ENCODE data around the gene TMEM106B. TPM values are rescaled to one million over a fixed set of nuclear protein-coding genes. Genes with fewer than 3 reads are reported as not detected.
"Not testable (repeated sequence)": the region's sequence is repeated elsewhere in the genome, so short reads cannot be mapped to it uniquely, and the experiment has no call there.

The TMEM106B gene
- total and polyA plus RNA-seq, 2 donors from 2014 or later, result 21.1 to 50.2 TPM

DNA sequence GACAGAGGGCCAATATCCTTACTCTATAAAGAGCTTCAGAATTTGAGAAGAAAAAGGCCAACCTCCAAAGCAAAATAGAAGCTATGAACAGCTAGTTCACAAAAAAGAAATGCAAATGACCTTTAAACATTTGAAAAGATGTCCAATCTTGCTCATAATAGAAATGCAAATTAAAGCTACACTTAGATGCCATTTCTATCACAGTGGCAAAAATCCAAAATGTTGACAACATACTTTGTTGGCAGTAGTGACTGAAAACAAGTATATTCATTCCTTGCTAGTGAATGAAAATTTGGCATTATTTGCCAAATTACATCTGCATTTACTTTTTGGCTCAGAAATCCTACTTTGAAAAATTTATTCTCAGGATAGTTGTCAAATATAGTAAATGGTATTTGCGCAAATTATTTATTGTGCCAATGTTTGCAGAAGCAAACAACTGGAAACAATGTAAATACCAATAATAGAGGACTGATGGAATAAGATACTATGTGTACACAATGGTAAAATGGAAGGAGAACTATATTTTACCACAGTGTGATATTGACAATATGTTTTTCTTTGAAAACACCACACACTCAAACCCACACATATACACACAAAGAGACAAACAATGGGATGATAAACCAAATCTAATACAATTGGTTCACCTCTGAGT lies 9.4 kb downstream of the TMEM106B start:
- intact Hi-C loops (cut with DNase I), result no loop called here
- DNase-seq (no peak), FAIRE-seq (no peak)
- H3K27me3 ChIP-seq (ENCODE audit: control insufficient read depth, insufficient read depth, low read length), result no peaks in the 10 kb centered on the region
- no peak overlapping the region for H3K4me3 ChIP-seq (ENCODE audit: low read length in 3 of 3)
- H3K9ac ChIP-seq (ENCODE audit: low read length in 3 of 3), result no peak overlapping the region
- peaks cover 9 to 29% (median 14%) of the 10 kb centered on the region in 3 donors for H3K36me3 ChIP-seq (ENCODE audit: control insufficient read depth in 2 of 3, insufficient read depth in 3 of 3, low read length in 3 of 3)
- no peak overlapping the region for H3K27ac ChIP-seq (ENCODE audit: low read depth in 2 of 2, low read length in 2 of 2)
- no peaks in the 10 kb centered on the region for H3K4me1 ChIP-seq (ENCODE audit: control insufficient read depth in 2 of 3, insufficient read depth in 2 of 3, low read depth in 1 of 3, low read length in 3 of 3)
- H3K9me3 ChIP-seq (ENCODE audit: control insufficient read depth in 2 of 3, insufficient read depth in 1 of 3, low read length in 3 of 3), result no peaks in the 10 kb centered on the region
- TF ChIP-seq, protein P1, sequence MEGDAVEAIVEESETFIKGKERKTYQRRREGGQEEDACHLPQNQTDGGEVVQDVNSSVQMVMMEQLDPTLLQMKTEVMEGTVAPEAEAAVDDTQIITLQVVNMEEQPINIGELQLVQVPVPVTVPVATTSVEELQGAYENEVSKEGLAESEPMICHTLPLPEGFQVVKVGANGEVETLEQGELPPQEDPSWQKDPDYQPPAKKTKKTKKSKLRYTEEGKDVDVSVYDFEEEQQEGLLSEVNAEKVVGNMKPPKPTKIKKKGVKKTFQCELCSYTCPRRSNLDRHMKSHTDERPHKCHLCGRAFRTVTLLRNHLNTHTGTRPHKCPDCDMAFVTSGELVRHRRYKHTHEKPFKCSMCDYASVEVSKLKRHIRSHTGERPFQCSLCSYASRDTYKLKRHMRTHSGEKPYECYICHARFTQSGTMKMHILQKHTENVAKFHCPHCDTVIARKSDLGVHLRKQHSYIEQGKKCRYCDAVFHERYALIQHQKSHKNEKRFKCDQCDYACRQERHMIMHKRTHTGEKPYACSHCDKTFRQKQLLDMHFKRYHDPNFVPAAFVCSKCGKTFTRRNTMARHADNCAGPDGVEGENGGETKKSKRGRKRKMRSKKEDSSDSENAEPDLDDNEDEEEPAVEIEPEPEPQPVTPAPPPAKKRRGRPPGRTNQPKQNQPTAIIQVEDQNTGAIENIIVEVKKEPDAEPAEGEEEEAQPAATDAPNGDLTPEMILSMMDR (IDR thresholded peaks at IDR 0.05; ENCODE audit: borderline replicate concordance, extremely low read depth, insufficient read depth), result no peak

DNA sequence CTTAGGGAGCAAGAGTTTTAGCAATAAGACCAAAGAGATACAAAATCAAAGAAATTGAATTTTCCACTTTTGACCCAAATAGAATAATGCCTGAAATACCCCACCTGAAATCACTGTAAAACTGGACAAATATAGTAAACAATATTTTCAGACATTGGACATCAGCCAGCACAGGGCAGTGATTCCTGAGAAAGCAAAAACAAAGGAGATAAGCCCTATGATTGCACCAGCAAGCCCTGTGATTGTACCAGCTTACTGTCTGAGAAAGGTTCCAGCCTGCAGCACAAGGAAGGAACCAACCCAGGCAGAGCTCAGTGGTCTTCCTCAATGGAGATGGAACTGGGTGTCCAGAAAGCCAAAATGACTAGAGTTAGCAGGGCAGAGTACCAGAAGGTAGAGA lies 10.3 kb downstream of the TMEM106B start:
- no peak for FAIRE-seq
- no peaks in the 10 kb centered on the region for H3K4me1 ChIP-seq (ENCODE audit: control insufficient read depth in 2 of 3, insufficient read depth in 2 of 3, low read depth in 1 of 3, low read length in 3 of 3)

DNA sequence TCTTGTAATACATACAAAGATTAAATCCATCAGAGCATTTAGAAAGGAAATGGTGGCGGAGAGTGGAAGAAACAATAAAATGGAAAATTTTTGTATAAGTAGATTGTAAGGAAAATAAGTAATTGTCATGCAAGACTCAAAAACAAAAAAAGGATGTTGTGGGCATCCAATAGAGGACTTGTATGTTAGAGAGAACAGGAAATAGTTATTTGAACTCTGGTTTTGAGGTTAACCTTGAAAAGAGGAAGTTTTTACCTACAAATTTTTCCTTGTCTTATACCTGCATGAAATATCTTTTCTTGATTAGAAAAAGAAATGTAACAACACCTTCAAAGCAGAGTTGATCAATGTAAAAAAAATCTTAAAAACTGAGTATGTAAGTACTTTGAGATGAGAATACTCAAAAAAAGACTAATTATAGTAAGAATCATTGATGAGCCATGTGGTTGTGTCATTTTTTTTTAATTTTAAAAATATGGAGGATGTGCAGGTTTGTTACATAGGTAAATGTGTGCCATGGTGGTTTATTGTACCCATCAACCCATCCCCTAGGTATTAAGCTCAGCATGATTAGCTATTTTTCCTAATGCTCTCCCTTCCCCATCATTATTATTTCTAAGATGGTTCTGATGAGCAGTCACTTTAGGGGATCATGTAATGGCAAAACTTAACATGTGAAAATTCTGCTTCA lies 11.9 kb downstream of the TMEM106B start:
- TF ChIP-seq, protein P1 (IDR thresholded peaks at IDR 0.05; ENCODE audit: borderline replicate concordance, extremely low read depth, insufficient read depth), result no peak
- Histone ChIP-seq H3K9me3 (ENCODE audit: control insufficient read depth in 2 of 3, insufficient read depth in 1 of 3, low read length in 3 of 3) (no peaks in the 10 kb centered on the region), H3K4me1 (ENCODE audit: control insufficient read depth in 2 of 3, insufficient read depth in 2 of 3, low read depth in 1 of 3, low read length in 3 of 3) (no peaks in the 10 kb centered on the region), H3K36me3 (ENCODE audit: control insufficient read depth in 2 of 3, insufficient read depth in 3 of 3, low read length in 3 of 3) (peaks cover 0 to 29% (median 13%) of the 10 kb centered on the region in 3 donors), H3K27ac (ENCODE audit: low read depth in 2 of 2, low read length in 2 of 2) (no peak overlapping the region), H3K27me3 (ENCODE audit: control insufficient read depth, insufficient read depth, low read length) (no peaks in the 10 kb centered on the region), H3K9ac (ENCODE audit: low read length in 3 of 3) (no peak overlapping the region), H3K4me3 (ENCODE audit: low read length in 3 of 3) (no peak overlapping the region)
- FAIRE-seq (no peak), DNase-seq (no peak)
- intact Hi-C loops (cut with DNase I), result no loop called here

More for the DNA sequence above, 10.3 kb downstream of the TMEM106B start:
- DNase-seq, result no peak
- TF ChIP-seq, protein P1 (IDR thresholded peaks at IDR 0.05; ENCODE audit: borderline replicate concordance, extremely low read depth, insufficient read depth), result no peak
- intact Hi-C loops (cut with DNase I), result no loop called here
- Histone ChIP-seq H3K27me3 (ENCODE audit: control insufficient read depth, insufficient read depth, low read length) (no peaks in the 10 kb centered on the region), H3K4me3 (ENCODE audit: low read length in 3 of 3) (no peak overlapping the region), H3K27ac (ENCODE audit: low read depth in 2 of 2, low read length in 2 of 2) (no peak overlapping the region), H3K9me3 (ENCODE audit: control insufficient read depth in 2 of 3, insufficient read depth in 1 of 3, low read length in 3 of 3) (no peaks in the 10 kb centered on the region), H3K9ac (ENCODE audit: low read length in 3 of 3) (no peak overlapping the region), H3K36me3 (ENCODE audit: control insufficient read depth in 2 of 3, insufficient read depth in 3 of 3, low read length in 3 of 3) (peaks cover 7 to 29% (median 16%) of the 10 kb centered on the region in 3 donors)

DNA sequence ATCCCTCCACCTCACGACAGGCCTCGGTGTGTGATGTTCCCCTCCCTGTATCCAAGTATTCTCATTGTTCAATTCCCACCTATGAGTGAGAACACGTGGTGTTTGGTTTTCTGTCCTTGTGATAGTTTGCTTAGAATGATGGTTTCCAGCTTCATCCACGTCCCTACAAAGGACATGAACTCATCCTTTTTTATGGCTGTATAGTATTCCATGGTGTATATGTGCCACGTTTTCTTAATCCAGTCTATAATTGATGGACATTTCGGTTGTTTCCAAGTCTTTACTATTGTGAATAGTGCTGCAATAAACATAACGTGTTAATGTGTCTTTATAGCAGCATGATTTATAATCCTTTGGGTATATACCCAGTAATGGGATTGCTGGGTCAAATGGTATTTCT lies 13.9 kb downstream of the TMEM106B start:
- H3K4me1 ChIP-seq (ENCODE audit: control insufficient read depth in 2 of 3, insufficient read depth in 2 of 3, low read depth in 1 of 3, low read length in 3 of 3); H3K27ac ChIP-seq (ENCODE audit: low read depth in 2 of 2, low read length in 2 of 2); H3K4me3 ChIP-seq (ENCODE audit: low read length in 3 of 3); intact Hi-C loops (cut with DNase I); FAIRE-seq; H3K27me3 ChIP-seq (ENCODE audit: control insufficient read depth, insufficient read depth, low read length); DNase-seq; H3K9ac ChIP-seq (ENCODE audit: low read length in 3 of 3); H3K9me3 ChIP-seq (ENCODE audit: control insufficient read depth in 2 of 3, insufficient read depth in 1 of 3, low read length in 3 of 3): not testable (repeated sequence)
- H3K36me3 ChIP-seq (ENCODE audit: control insufficient read depth in 2 of 3, insufficient read depth in 3 of 3, low read length in 3 of 3), result peaks cover 0 to 20% (median 8%) of the 10 kb centered on the region in 3 donors

Measured in kidney (tissue), 14 donors.